GM21360 (cell line): ENCODE data around the gene OR4F6.
"Not testable (repeated sequence)": the region's sequence is repeated elsewhere in the genome, so short reads cannot be mapped to it uniquely, and the experiment has no call there.

Experiments
- ATAC-seq: cut with Tn5 transposase; IDR thresholded peaks from one replicate; pipeline ENCODE4 v1.9.1; 2021; ENCODE audit warnings: mild to moderate bottlenecking, moderate library complexity; ENCODE audit not compliant: unreplicated experiment

Gene OR4F6, protein sequence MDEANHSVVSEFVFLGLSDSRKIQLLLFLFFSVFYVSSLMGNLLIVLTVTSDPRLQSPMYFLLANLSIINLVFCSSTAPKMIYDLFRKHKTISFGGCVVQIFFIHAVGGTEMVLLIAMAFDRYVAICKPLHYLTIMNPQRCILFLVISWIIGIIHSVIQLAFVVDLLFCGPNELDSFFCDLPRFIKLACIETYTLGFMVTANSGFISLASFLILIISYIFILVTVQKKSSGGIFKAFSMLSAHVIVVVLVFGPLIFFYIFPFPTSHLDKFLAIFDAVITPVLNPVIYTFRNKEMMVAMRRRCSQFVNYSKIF

DNA sequence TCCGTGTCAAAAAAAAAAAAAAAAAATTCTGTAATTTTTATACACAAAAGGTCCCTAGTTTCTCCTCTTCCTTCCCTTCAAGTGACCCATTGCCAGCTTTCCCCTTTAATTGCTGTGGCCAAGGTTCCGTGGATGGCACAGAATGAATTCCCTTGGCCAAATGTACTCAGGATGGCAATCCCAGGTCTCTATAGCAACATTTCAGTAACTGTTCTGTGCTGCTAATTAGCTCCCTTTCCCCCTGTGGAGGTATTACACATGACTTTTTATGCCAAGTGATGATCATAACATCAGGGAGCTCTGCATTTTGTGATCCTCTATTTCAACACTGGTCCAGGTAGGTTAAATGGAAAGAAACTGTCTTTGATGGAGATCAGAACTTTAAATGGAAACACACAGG lies at the start of gene OR4F6:
OR4F6 (plus strand) TSS at position 301 of the 400 bp plus-strand sequence. CDS start 2,211 bp downstream, outside the sequence.
- no peak for ATAC-seq

DNA sequence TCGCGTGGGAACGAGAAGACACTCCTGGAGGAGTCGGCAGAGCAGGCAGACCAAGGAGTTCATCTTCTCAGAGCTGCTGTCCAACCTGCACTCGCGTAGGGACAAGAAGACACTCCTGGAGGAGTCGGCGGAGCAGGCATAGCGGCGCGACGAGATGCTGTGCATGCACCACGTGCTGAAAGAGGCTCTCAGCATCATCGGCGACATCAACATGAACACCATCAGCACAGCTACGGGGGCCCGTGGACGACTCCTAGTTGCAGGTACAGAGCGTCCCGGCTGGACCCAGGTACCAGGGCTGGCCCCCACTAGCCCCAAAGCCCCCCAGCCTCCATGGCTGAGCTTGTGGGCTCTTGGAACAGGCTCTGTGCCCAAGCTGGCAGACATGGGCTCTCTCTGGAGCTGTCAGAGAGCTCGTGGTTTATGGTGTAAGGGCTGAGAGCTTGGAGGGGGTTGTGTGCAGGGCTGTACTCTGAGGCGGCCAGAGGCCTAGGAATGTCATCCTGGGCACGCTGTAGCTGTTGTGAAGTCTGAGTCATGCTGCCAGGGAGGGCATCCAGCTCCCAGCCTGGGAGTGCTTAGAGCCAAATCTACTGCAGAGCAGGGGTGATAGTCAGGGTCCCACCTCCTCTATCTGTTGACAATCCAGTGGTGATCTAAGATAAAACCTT lies 38.5 kb upstream of the OR4F6 start:
- not testable (repeated sequence) for ATAC-seq

DNA sequence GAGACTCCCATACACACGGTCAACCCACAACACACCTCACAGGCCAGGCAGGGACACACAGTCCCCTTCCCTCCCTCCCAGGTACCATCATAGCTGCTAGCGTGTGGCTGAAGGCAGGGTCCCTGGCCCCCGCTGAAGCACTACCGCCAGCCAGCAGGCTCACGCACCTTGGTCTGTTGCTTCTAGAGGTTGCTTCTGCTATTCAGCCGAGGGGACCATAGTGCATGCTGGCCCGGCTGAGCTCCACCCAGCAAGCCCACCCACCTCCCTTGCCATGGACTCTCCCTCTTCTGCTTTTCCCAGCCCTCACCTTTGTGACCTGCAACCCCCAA lies 38.0 kb upstream of the OR4F6 start:
- ATAC-seq = not testable (repeated sequence)

DNA sequence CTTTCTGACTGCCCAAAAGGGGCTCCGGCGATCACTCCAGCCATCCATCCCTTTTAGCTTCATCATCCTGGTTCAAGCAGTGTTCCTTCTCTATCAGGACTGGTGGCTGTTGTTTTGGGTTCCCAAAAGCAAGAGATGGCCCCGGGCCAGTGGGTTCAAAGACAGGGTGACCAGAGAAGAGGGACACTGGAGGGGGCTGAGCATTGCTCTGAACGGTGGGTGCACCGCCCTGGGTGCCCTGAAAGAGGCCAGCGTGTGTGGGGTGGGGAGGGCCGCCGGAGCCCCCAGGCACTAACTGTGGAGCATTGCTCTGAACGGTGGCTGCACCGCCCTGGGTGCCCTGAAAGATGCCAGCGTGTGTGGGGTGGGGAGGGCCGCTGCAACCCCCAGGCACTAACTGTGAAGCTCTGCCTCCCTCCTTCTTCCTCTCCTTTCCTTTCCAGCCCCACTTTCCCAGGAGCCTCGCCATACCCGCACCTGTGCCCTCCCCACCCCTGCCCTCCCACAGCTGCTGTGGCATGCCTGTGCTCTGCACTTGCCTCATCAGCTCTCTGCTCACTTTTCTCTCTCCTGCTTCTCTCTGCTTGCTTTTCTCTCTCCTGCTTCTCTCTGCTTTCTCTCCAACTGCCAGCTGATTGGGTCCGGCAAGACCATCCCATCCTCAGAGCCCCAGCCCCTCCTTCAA lies 37.4 kb upstream of the OR4F6 start:
- no peak for ATAC-seq

DNA sequence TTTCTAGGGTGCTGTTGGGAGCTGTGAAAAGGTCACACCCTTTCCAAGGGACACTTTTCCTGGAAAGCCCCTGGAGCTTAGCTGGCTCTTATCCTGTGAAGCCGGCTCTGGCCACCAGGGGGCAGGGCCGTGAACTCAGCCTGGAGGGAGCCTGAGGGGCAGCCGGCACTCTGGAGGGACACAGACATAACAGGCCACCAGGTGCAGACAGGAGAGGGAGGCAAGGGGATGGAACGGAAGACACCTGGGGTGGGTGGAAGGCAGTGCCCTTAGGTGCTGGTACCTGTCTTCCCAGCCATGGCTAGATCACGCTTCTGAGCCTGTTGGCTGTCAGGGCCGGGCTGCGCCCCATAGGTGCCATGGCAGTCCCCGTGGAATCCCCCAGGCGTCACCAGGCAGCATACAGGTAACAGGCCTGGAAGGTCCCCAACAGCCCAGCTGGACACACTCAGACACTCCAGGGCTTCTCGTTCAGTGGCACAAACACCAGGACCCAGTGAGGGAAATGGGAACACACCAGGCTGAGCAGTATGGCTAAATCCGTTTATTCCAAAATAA lies 36.1 kb upstream of the OR4F6 start:
- ATAC-seq = not testable (repeated sequence)

DNA sequence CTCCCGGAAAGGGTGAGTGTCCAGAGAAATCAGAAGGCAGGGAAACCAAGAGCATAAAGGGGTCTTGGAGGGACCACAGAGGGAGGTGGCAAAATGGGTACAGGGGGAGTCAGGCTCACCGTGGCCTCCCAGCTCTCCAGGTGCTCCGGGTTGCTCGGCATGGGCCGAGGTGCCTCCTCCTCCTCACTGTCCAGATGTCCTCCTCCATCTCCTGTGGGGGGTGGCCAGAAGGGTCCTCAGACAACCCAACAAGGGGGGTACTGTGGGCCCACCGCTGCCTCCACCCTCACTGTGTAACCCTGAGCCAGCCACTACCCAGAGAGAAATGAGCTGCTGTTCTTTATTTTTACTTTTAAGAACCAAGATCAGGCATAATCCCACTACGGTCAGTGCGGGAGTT lies 30.4 kb upstream of the OR4F6 start:
- no peak for ATAC-seq

DNA sequence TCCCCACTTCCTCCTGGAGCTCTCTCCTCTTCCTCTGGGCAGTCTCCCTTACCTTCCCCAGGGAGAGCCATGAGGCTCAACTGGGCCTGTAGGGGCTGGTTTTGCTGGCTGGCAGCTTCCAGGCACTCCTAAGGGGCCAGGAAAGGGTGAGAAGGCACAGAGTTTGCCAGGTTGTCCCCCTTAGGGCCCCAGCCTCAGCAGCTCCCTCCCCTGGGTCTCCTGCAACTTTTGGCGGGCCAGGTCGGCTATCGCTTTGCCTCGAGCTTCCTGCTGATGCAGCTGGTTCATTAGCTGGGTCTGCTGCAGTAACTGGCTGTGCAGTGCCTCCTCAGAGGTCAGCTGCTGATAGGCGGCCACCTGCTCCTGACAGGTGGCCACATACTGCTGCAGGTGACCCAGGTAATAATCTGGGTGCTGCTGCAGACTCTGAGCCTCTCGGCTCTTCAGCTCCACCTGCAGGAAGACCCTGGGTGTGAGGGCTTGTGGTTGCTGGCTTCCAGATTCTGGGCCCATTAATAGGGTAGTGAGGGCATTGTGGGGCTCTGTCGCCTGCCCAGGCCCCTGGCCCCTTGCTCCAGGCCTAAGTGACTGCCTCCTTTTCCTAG lies 29.7 kb upstream of the OR4F6 start:
- ATAC-seq = no peak

DNA sequence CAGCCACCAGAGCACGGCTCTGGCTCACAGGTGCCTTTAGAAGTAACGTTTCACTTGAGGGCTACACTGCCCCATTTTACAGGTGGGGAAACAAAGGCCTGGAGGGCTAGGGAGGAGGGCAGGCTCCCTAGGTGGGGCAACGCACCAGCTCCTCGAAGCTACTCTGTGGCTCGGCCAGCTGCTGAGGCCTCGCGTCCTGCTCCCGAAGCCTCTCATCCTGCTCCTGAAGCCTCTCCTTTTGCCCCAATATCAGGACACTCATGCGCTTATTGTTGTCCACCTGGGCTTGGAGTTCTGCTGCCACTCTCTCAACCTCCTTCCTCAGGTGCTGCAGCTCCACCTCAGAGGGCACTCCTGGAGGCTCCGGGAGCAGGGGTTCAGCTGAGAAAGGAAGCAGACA lies 28.2 kb upstream of the OR4F6 start:
- no peak for ATAC-seq

DNA sequence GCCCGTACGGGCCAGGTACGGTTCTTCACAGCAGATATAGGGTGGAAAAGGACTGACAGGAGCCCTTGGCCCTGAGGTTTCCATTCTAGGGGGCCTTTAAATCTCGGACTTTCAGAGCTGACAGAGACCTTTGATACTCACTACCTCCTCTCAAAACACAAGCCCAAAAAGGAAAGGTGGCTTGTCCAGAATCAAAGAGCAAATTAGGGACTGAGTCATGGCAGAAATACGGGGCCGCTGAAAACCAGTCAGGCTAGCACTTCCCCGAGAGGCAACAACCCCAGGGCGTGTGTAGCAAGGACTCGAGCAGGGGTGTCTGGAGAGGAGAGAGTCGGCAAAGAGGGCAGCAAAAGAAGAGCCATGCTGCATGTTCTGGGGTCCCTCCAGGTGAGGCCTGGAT lies 24.7 kb upstream of the OR4F6 start:
- ATAC-seq = not testable (repeated sequence)

DNA sequence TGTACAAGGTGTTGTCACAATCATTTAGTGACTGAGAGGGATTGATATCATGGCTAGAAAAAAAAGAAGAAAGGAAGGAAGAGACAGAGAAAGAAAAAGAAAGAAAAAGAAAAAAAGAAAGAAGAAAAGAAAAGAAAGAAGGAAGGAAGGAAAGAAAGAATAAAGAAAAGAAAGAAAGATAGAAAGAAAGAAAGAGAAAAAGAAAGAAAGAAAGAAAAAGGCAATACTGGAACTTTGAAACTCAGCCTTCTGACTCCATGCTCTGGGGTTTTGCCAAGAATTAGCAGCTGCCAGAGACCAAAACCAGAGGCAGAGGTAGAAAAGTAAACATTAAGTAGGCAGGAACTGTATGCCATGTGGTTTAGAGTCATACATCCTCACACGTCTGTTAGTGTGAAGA lies 23.1 kb upstream of the OR4F6 start:
- ATAC-seq = not testable (repeated sequence)

DNA sequence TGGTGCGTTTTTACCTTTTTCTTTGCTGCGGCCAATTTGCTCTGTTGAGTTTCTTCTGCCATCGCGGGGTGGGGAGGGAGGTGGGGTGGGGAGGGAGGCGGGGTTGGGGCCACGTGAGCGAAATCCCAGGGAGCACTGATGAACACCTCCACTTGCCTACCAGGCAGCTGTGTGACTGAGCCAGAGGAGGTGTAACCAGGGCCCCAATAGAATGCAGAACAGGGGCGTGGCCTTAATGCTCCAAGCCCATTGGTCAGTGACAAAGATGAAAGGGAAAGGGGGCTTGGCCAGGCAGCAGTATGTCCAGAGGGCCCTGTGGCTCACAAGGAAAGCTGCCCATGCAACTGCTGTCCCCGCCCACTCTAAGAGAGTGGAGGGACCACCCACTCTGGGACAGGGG lies 21.4 kb upstream of the OR4F6 start:
- no peak for ATAC-seq

DNA sequence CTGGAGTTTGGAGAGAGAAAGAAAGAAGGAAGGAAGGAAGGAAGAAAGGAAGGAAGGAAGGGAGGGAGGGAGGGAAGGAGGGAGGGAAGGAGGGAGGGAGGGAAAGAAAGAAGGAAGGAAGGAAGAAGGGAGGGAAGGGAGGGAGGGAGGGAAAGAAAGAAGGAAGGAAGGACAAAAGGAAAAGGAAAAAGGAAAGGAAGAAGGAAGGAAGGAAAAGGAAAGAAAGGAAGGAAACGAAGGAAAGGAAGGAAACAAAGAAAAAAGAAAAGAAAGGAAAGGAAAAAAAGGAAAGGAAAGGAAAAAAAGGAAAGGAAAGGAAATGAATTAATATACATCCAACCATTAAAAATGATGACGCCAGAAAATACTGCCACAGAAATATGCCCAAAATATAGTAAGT lies 18.7 kb upstream of the OR4F6 start:
- no peak for ATAC-seq

DNA sequence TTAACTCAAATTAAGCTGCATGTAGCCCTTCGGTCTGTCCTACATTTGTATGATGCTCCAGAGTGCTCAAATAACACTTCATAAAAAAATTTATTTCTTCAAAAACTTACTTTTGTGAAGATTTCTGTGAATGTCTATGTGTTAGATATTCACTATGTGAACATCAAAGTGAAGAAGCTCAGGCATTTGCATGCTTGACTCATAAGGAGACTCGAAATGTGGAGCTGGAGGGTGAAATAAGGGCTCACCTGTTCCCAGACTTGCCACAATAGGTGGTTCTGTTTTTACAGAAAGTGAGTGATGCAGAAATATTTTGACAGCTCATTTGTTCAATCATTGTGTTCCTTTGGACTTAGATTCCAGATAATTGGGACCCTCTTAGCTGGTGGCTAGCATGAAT lies 16.9 kb upstream of the OR4F6 start:
- ATAC-seq = not testable (repeated sequence)

DNA sequence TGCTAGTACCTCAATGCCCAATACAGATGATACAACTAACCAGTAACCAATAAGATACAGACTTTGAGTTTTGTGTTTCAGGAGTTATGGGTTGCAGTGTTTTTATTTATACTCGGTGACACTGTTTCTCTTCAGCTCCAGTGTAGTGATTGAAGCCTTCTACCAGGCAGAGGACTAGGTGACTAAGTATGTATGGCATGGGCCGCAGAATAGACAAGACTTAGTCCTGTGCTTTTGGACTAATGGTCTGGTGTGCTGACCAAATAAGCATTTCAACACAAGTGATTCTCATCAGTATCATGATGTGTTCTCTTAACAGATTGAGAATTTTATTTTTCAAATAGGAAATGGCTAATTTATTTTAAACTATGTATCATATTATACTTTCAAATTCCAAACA lies 15.3 kb upstream of the OR4F6 start:
- not testable (repeated sequence) for ATAC-seq

DNA sequence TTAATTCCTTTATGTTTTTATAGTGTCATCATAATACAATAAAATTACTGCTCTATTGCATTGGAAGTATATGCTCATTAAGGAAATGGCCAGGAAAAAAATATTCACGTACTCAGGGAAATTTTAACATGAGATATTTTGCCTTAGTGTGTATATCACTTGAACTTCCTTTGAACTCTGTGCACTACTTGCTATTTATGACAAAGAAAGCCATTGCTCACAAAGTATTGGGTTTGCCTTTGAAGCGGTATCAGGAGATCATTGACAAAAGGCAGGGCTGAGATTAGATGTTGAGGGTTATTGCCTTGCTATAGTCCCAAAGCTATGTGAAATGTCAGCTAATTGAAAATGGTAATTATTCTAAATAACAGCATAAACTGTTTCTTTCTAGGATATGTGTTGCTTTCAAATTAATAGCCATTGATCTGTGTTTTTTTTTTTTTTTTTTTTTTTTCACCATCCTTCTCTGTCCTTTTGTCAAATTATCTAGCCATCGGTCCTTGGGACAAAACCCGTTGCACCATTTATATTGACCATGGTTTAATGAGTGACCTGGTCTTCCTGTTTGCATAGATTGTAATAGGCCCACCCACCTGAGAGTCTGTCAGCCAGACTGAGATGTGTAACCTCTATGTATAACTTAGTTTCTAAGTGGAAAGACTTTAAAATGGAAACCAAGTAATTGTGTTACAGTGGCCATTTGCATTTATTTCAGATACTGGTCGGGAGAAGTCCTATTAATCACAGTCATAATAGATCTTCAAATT lies 14.6 kb upstream of the OR4F6 start:
- not testable (repeated sequence) for ATAC-seq

DNA sequence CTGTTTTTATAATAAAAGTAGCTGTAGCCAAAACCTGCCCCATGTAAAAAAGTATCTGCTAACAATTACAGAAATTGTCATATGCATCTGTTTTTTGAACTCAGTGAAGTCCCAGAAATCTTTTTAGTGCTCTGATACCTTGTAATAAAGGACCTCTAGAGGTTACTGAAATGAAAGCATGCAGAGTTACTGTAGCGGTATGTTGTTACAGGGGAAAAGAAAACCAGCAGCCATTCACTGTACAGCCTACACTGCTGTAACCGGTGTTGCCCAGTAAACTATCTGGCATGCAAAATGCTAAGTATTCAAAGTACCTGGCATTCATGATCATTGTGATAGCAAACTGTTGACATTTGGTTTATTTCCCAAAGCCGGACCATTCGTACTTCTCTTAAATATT lies 12.6 kb upstream of the OR4F6 start:
- not testable (repeated sequence) for ATAC-seq

DNA sequence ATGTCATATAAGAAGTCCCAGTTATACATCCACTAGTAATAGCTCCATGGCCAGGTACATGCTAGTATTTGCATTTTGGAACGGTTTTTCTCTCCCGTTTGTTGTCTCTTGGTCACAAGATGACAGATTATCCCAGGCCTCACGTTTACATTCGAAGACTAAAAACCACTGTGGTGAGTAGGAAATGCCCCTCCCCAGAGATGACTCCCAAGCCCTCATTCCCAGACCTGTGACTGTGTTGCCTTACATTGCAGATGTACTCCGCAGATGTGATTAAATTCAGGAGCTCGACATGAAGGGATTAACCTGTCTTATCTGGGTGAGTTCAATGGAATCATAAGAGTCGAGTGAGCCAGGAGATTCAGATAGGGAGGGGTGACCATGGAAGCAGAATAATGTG lies 9.3 kb upstream of the OR4F6 start:
- ATAC-seq = not testable (repeated sequence)

DNA sequence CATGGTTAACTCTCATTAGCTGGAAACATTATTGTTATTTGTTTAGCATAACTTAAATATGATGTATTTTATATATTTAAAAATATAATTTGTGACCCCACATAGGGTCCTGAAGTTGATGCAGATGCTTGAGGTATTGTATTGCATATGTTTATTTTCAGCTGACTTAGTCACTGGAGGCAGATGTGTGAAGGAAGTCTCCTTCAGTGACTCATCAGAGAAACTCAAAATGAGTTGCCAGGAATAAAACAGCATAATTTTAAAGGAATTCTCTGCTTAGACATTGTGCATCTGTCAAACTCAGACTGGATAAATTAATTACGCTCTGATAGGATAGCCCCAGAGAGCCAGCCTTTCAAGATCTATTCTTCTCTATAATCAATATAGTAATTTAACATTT lies 7.9 kb upstream of the OR4F6 start:
- ATAC-seq = no peak

DNA sequence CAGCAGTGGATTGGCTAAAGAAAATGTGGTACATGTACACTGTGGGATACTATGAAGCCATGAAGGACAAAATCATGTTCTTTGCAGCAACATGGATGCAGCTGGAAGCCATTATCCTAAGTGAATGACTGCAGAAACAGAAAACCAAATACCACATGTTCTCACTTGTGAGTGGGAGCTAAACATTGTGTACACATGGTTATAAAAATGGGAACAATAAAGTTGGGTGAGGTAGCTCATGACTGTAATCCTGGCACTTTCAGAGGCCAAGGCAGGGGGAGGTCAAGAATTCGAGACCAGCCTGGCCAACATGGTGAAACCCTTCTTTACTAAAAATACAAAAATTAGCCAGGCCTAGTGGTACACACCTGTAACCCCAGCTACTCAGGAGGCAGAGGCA lies 3.6 kb upstream of the OR4F6 start:
- no peak for ATAC-seq

DNA sequence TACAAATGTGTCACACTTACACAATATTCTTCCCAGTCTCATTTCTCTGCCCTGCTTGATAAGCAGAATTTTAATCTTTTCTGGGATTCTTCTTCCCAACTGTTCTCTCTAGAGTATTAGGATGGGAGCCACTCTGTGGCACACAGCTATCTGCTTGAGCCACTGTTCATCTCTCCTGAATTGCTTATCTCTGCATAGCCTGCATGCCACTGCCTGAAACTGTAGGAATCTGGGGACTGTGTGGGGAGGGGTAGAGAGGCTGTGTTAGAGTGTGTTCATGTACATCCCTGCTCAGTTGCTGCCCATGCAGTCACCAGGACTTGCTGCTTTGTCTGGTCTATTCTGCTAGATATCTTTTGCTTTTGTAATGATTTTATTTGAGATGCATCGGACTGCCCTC lies 2.3 kb upstream of the OR4F6 start:
- no peak for ATAC-seq

DNA sequence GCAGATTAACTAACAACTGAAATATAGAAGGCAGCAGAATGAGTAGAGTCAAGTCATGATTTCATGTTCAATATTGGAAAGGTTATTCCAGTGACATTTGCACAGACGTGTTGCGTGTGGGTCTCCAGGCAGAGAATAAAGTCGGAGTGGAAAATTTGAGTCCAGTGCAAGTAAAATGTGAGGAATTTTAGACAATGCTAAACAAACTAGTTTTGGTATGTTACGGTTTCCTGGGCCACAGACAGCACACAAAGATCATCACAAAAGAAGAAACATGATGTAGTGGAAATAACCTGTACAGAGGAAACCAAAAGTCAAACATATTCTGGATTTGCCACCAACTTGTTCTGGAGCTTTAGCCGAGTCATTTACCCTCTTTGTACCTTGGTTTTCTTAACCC lies 367 bp downstream of the OR4F6 start:
- ATAC-seq = no peak
